ENCODE measurements around the gene SLC22A5.
A peak's percentile ranks its signal among the peaks of the same experiment; 100 is the strongest.

SLC22A5 gene

GRCh38 chr5:132370181-132370970 is 866 bp downstream of the SLC22A5 start:
- Histone ChIP-seq H3K9ac (ENCODE audit: low read length) (peak overlapping the region; percentile 28), H3K27me3 (ENCODE audit: control insufficient read depth, insufficient read depth, low read length) (peaks cover 19% of the 10 kb centered on the region), H3K9me3 (ENCODE audit: control insufficient read depth, low read depth, low read length) (no peaks in the 10 kb centered on the region)

GRCh38 chr5:132370971-132371602 is 1.6 kb downstream of the SLC22A5 start:
- Histone ChIP-seq H3K27me3 (ENCODE audit: control insufficient read depth, insufficient read depth, low read length) (peaks cover 19% of the 10 kb centered on the region), H3K4me3 (ENCODE audit: low read length) (no peak overlapping the region), H3K9ac (ENCODE audit: low read length) (no peak overlapping the region), H3K27ac (ENCODE audit: low read length) (no peak overlapping the region), H3K36me3 (ENCODE audit: control insufficient read depth, low read depth, low read length) (no peaks in the 10 kb centered on the region), H3K9me3 (ENCODE audit: control insufficient read depth, low read depth, low read length) (no peaks in the 10 kb centered on the region), H3K4me1 (ENCODE audit: control insufficient read depth, low read depth, low read length) (no peaks in the 10 kb centered on the region)

More at GRCh38 chr5:132370181-132370970, 866 bp downstream of the SLC22A5 start:
- H3K36me3 ChIP-seq (ENCODE audit: control insufficient read depth, low read depth, low read length): no peaks in the 10 kb centered on the region
- peak overlapping the region; percentile 82 for H3K4me3 ChIP-seq (ENCODE audit: low read length)
- H3K4me1 ChIP-seq (ENCODE audit: control insufficient read depth, low read depth, low read length): no peaks in the 10 kb centered on the region
- H3K27ac ChIP-seq (ENCODE audit: low read length): no peak overlapping the region

- H3K27ac ChIP-seq (ENCODE audit: low read length): no peak overlapping the region
Measured at GRCh38 chr5:132371603-132371994, 2.1 kb downstream of the SLC22A5 start.

GRCh38 chr5:132372127-132372526 is 2.6 kb downstream of the SLC22A5 start:
- Histone ChIP-seq H3K36me3 (ENCODE audit: control insufficient read depth, low read depth, low read length) (no peaks in the 10 kb centered on the region), H3K9ac (ENCODE audit: low read length) (no peak overlapping the region), H3K4me1 (ENCODE audit: control insufficient read depth, low read depth, low read length) (no peaks in the 10 kb centered on the region), H3K4me3 (ENCODE audit: low read length) (no peak overlapping the region), H3K9me3 (ENCODE audit: control insufficient read depth, low read depth, low read length) (no peaks in the 10 kb centered on the region), H3K27ac (ENCODE audit: low read length) (no peak overlapping the region), H3K27me3 (ENCODE audit: control insufficient read depth, insufficient read depth, low read length) (peaks cover 19% of the 10 kb centered on the region)

More at GRCh38 chr5:132371603-132371994, 2.1 kb downstream of the SLC22A5 start:
- Histone ChIP-seq H3K4me1 (ENCODE audit: control insufficient read depth, low read depth, low read length) (no peaks in the 10 kb centered on the region), H3K9me3 (ENCODE audit: control insufficient read depth, low read depth, low read length) (no peaks in the 10 kb centered on the region), H3K4me3 (ENCODE audit: low read length) (no peak overlapping the region), H3K36me3 (ENCODE audit: control insufficient read depth, low read depth, low read length) (no peaks in the 10 kb centered on the region), H3K27me3 (ENCODE audit: control insufficient read depth, insufficient read depth, low read length) (peaks cover 19% of the 10 kb centered on the region), H3K9ac (ENCODE audit: low read length) (no peak overlapping the region)

- Histone ChIP-seq H3K27me3 (ENCODE audit: control insufficient read depth, insufficient read depth, low read length) (peaks cover 19% of the 10 kb centered on the region), H3K4me3 (ENCODE audit: low read length) (no peak overlapping the region), H3K9me3 (ENCODE audit: control insufficient read depth, low read depth, low read length) (no peaks in the 10 kb centered on the region), H3K27ac (ENCODE audit: low read length) (no peak overlapping the region), H3K9ac (ENCODE audit: low read length) (no peak overlapping the region), H3K36me3 (ENCODE audit: control insufficient read depth, low read depth, low read length) (no peaks in the 10 kb centered on the region), H3K4me1 (ENCODE audit: control insufficient read depth, low read depth, low read length) (no peaks in the 10 kb centered on the region)
Measured at GRCh38 chr5:132372542-132372941, 3.0 kb downstream of the SLC22A5 start.

- H3K27ac ChIP-seq (ENCODE audit: low read length): no peak overlapping the region
- H3K4me3 ChIP-seq (ENCODE audit: low read length): no peak overlapping the region
- H3K9me3 ChIP-seq (ENCODE audit: control insufficient read depth, low read depth, low read length): no peaks in the 10 kb centered on the region
Measured at GRCh38 chr5:132375957-132376356, 6.4 kb downstream of the SLC22A5 start.

GRCh38 chr5:132376694-132377641 is 7.5 kb downstream of the SLC22A5 start:
- no peak overlapping the region for H3K4me3 ChIP-seq (ENCODE audit: low read length)
- H3K27ac ChIP-seq (ENCODE audit: low read length): no peak overlapping the region
- H3K9me3 ChIP-seq (ENCODE audit: control insufficient read depth, low read depth, low read length): no peaks in the 10 kb centered on the region
- no peaks in the 10 kb centered on the region for H3K36me3 ChIP-seq (ENCODE audit: control insufficient read depth, low read depth, low read length)
- H3K9ac ChIP-seq (ENCODE audit: low read length): no peak overlapping the region
- H3K4me1 ChIP-seq (ENCODE audit: control insufficient read depth, low read depth, low read length): no peaks in the 10 kb centered on the region
- H3K27me3 ChIP-seq (ENCODE audit: control insufficient read depth, insufficient read depth, low read length): no peaks in the 10 kb centered on the region

More at GRCh38 chr5:132375957-132376356, 6.4 kb downstream of the SLC22A5 start:
- H3K36me3 ChIP-seq (ENCODE audit: control insufficient read depth, low read depth, low read length): no peaks in the 10 kb centered on the region
- H3K27me3 ChIP-seq (ENCODE audit: control insufficient read depth, insufficient read depth, low read length): peaks cover 6% of the 10 kb centered on the region
- H3K4me1 ChIP-seq (ENCODE audit: control insufficient read depth, low read depth, low read length): no peaks in the 10 kb centered on the region
- no peak overlapping the region for H3K9ac ChIP-seq (ENCODE audit: low read length)

GRCh38 chr5:132377738-132378137 is 8.2 kb downstream of the SLC22A5 start:
- Histone ChIP-seq H3K36me3 (ENCODE audit: control insufficient read depth, low read depth, low read length) (no peaks in the 10 kb centered on the region), H3K4me1 (ENCODE audit: control insufficient read depth, low read depth, low read length) (no peaks in the 10 kb centered on the region), H3K9me3 (ENCODE audit: control insufficient read depth, low read depth, low read length) (no peaks in the 10 kb centered on the region), H3K9ac (ENCODE audit: low read length) (no peak overlapping the region), H3K27me3 (ENCODE audit: control insufficient read depth, insufficient read depth, low read length) (no peaks in the 10 kb centered on the region), H3K27ac (ENCODE audit: low read length) (no peak overlapping the region), H3K4me3 (ENCODE audit: low read length) (no peak overlapping the region)

- Histone ChIP-seq H3K9ac (ENCODE audit: low read length) (no peak overlapping the region), H3K9me3 (ENCODE audit: control insufficient read depth, low read depth, low read length) (no peaks in the 10 kb centered on the region), H3K36me3 (ENCODE audit: control insufficient read depth, low read depth, low read length) (no peaks in the 10 kb centered on the region), H3K4me3 (ENCODE audit: low read length) (no peak overlapping the region), H3K27me3 (ENCODE audit: control insufficient read depth, insufficient read depth, low read length) (no peaks in the 10 kb centered on the region), H3K27ac (ENCODE audit: low read length) (no peak overlapping the region), H3K4me1 (ENCODE audit: control insufficient read depth, low read depth, low read length) (no peaks in the 10 kb centered on the region)
Measured at GRCh38 chr5:132378580-132378979, 9.1 kb downstream of the SLC22A5 start.

- H3K9me3 ChIP-seq (ENCODE audit: control insufficient read depth, low read depth, low read length): no peaks in the 10 kb centered on the region
- H3K4me1 ChIP-seq (ENCODE audit: control insufficient read depth, low read depth, low read length): no peaks in the 10 kb centered on the region
- H3K27me3 ChIP-seq (ENCODE audit: control insufficient read depth, insufficient read depth, low read length): no peaks in the 10 kb centered on the region
- no peak overlapping the region for H3K27ac ChIP-seq (ENCODE audit: low read length)
- no peak overlapping the region for H3K4me3 ChIP-seq (ENCODE audit: low read length)
- H3K36me3 ChIP-seq (ENCODE audit: control insufficient read depth, low read depth, low read length): no peaks in the 10 kb centered on the region
- H3K9ac ChIP-seq (ENCODE audit: low read length): no peak overlapping the region
Measured at GRCh38 chr5:132380047-132380446, 10.5 kb downstream of the SLC22A5 start.

- no peak overlapping the region for H3K4me3 ChIP-seq (ENCODE audit: low read length)
- H3K27me3 ChIP-seq (ENCODE audit: control insufficient read depth, insufficient read depth, low read length): no peaks in the 10 kb centered on the region
- no peaks in the 10 kb centered on the region for H3K36me3 ChIP-seq (ENCODE audit: control insufficient read depth, low read depth, low read length)
- H3K27ac ChIP-seq (ENCODE audit: low read length): no peak overlapping the region
- H3K4me1 ChIP-seq (ENCODE audit: control insufficient read depth, low read depth, low read length): no peaks in the 10 kb centered on the region
- no peak overlapping the region for H3K9ac ChIP-seq (ENCODE audit: low read length)
- no peaks in the 10 kb centered on the region for H3K9me3 ChIP-seq (ENCODE audit: control insufficient read depth, low read depth, low read length)
Measured at GRCh38 chr5:132380741-132381140, 11.2 kb downstream of the SLC22A5 start.

Measured in iPS-18a (cell line).